GM23338 (cell line): Measurements from ENCODE around the gene CNST. TPM values are rescaled to one million over a fixed set of nuclear protein-coding genes. Genes with fewer than 3 reads are reported as not detected.
"Not testable (repeated sequence)": the region's sequence is repeated elsewhere in the genome, so short reads cannot be mapped to it uniquely, and the experiment has no call there.

Experiments
- ATAC-seq: fragments of 200-7000 bp; cut with Tn5 transposase; 3 replicates; pipeline ENCODE4 v1.9.1; 2020
- DNase-seq: peaks from one replicate; pipeline ENCODE4 v3.0.0-alpha.2; 2015; ENCODE audit warnings: low spot score
- H2AFZ ChIP-seq: fragments of 200-600 bp; sonication (generic); 2 replicates; pipeline ENCODE4 v1.8.0; 2016; ENCODE audit warnings: antibody characterized with exemption, mild to moderate bottlenecking, moderate library complexity
- H3F3A ChIP-seq: fragments of 200-600 bp; sonication (generic); replicated peaks from 2 replicates; pipeline ENCODE4 v1.8.0; 2017; ENCODE audit warnings: antibody characterized with exemption, mixed run types, low read depth
- H3K27ac ChIP-seq: fragments of 200-600 bp; sonication (generic); 2 replicates; pipeline ENCODE4 v1.6.1; 2016; ENCODE audit warnings: low read depth
- H3K27me3 ChIP-seq: fragments of 200-600 bp; sonication (generic); 2 replicates; pipeline ENCODE4 v1.8.0; 2016; ENCODE audit warnings: mild to moderate bottlenecking, mixed run types, moderate library complexity; ENCODE audit not compliant: insufficient read depth
- H3K36me3 ChIP-seq: fragments of 200-600 bp; sonication (generic); 2 replicates; pipeline ENCODE4 v1.8.0; 2016; ENCODE audit warnings: mild to moderate bottlenecking; ENCODE audit not compliant: insufficient read depth
- H3K4me1 ChIP-seq: fragments of 200-600 bp; sonication (generic); 2 replicates; pipeline ENCODE4 v1.8.0; 2016; ENCODE audit warnings: mild to moderate bottlenecking, moderate library complexity; ENCODE audit not compliant: insufficient read depth
- H3K4me2 ChIP-seq: fragments of 200-600 bp; sonication (generic); 2 replicates; pipeline ENCODE4 v1.7.1; 2017; ENCODE audit warnings: mixed run types
- H3K4me3 ChIP-seq: fragments of 200-600 bp; sonication (generic); 2 replicates; pipeline ENCODE4 v1.6.1; 2016; ENCODE audit warnings: mixed run types
- H3K79me2 ChIP-seq: fragments of 200-600 bp; sonication (generic); replicated peaks from 2 replicates; pipeline ENCODE4 v1.8.0; 2017; ENCODE audit warnings: mild to moderate bottlenecking; ENCODE audit not compliant: insufficient read depth
- H3K9me2 ChIP-seq: fragments of 200-600 bp; sonication (generic); 2 replicates; pipeline ENCODE4 v1.8.0; 2017; ENCODE audit not compliant: insufficient read depth
- H4K20me1 ChIP-seq: fragments of 200-600 bp; sonication (generic); replicated peaks from 2 replicates; pipeline ENCODE4 v1.8.0; 2017; ENCODE audit warnings: mild to moderate bottlenecking; ENCODE audit not compliant: insufficient read depth
- H3K27ac Mint-ChIP-seq: 2 replicates; pipeline ENCODE4 v1.8.0; 2020; ENCODE audit warnings: inconsistent platforms, mild to moderate bottlenecking, moderate library complexity, mixed read lengths
- H3K27me3 Mint-ChIP-seq: 3 replicates; pipeline ENCODE4 v1.8.0; 2022; ENCODE audit warnings: low read depth, mild to moderate bottlenecking, moderate library complexity, mixed read lengths, inconsistent platforms; ENCODE audit not compliant: insufficient read depth, poor library complexity
- H3K36me3 Mint-ChIP-seq: 3 replicates; pipeline ENCODE4 v1.8.0; 2021; ENCODE audit warnings: low read depth, mild to moderate bottlenecking, inconsistent platforms, moderate library complexity, mixed read lengths
- H3K4me1 Mint-ChIP-seq: 3 replicates; pipeline ENCODE4 v1.8.0; 2020; ENCODE audit warnings: mild to moderate bottlenecking, inconsistent platforms, mixed read lengths
- H3K4me3 Mint-ChIP-seq: 3 replicates; pipeline ENCODE4 v1.8.0; 2021; ENCODE audit warnings: moderate library complexity, mild to moderate bottlenecking, inconsistent platforms, mixed read lengths
- H3K9me3 Mint-ChIP-seq: 3 replicates; pipeline ENCODE4 v1.8.0; 2020; ENCODE audit warnings: moderate library complexity, mild to moderate bottlenecking, inconsistent platforms, mixed read lengths
- CREB1 ChIP-seq: fragments of 250-450 bp; sonication (Bioruptor Pico); IDR thresholded peaks from 2 replicates; pipeline ENCODE4 v1.5.0; 2020; ENCODE audit warnings: low read depth, mild to moderate bottlenecking, moderate library complexity
- EZH2 ChIP-seq: fragments of 200-600 bp; sonication (generic); IDR thresholded peaks from one replicate; pipeline ENCODE4 v1.8.0; 2017; ENCODE audit warnings: antibody characterized with exemption, mild to moderate bottlenecking, low read depth; ENCODE audit not compliant: unreplicated experiment
- EZH2phosphoT487 ChIP-seq: fragments of 200-600 bp; sonication (generic); IDR thresholded peaks from one replicate; pipeline ENCODE4 v1.8.1; 2018; ENCODE audit warnings: antibody characterized with exemption; ENCODE audit not compliant: unreplicated experiment
- JUNB ChIP-seq: IDR thresholded peaks from one replicate; pipeline ENCODE4 v1.6.1; 2016; ENCODE audit warnings: antibody characterized with exemption; ENCODE audit not compliant: unreplicated experiment
- NANOG ChIP-seq: IDR thresholded peaks from 2 replicates; pipeline ENCODE4 v1.6.1; 2016; ENCODE audit warnings: antibody characterized with exemption, borderline replicate concordance
- POLR2AphosphoS5 ChIP-seq: IDR thresholded peaks from 2 replicates; pipeline ENCODE4 v1.6.1; 2016; ENCODE audit warnings: antibody characterized with exemption, low read depth
- STAT1 ChIP-seq: IDR thresholded peaks from one replicate; pipeline ENCODE4 v1.6.1; 2016; ENCODE audit warnings: antibody characterized with exemption; ENCODE audit not compliant: unreplicated experiment
- ZNF331 ChIP-seq: fragments of 250-450 bp; sonication (Bioruptor Pico); IDR thresholded peaks from 2 replicates; pipeline ENCODE4 v1.5.0; 2020; ENCODE audit warnings: low read depth, mild to moderate bottlenecking, moderate library complexity
- polyA plus RNA-seq: library from polyadenylated mRNA; unstranded; fragments of >200 nt; fragmentation: Nextera tagmentation; extraction: Ambion mirVana; gene quantifications from 2 replicates; pipeline ENCODE4 v1.2.1, GENCODE V29; 2016
- total RNA-seq: library from RNA; depleted of rRNA; stranded (reverse); fragments of >200 nt; shearing (Covaris generic); gene quantifications from 2 replicates; pipeline ENCODE4 v1.2.3, GENCODE V29; 2014
- TF ChIP-seq, protein P1 (sequence below): IDR thresholded peaks from one replicate; pipeline ENCODE4 v1.6.1; 2018; ENCODE audit warnings: antibody characterized with exemption; ENCODE audit not compliant: unreplicated experiment
- TF ChIP-seq, protein P2 (sequence below): IDR thresholded peaks from 2 replicates; pipeline ENCODE4 v1.6.1; 2016; ENCODE audit warnings: antibody characterized with exemption
- TF ChIP-seq, protein P3 (sequence below), 2 experiments: fragments of 200-600 bp in 1 of 2; sonication (generic) in 1 of 2; conservative IDR thresholded peaks; 2 replicates each; pipeline versions ENCODE4 v1.5.1 to v1.6.1; 2016 to 2017; ENCODE audit warnings: antibody characterized with exemption in 2 of 2, low read depth in 2 of 2, mild to moderate bottlenecking in 2 of 2, moderate library complexity in 1 of 2

The CNST gene
- total and polyA plus RNA-seq, 2 experiments from 2014 or later = 8.1 to 17.6 TPM

DNA sequence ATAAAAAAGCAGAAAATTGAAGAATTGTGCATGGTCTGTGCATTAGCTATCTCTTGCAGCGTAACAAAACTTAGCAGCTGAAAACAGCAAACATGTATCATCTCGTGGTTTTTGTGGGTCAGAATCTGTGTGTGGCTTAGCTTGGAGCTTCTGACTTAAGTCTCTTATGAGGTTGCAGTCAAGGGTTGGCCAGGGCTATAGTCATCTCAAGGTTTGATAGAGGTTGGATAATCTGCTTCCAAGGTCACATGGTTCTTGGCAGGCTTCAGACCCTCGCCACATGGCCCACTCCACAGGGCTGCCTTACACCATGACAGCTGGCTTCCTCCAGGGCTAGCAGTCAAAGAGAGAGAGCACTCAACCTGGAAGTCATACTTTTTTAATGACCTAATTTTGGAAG is 35.9 kb downstream of the CNST start (continued):
- TF ChIP-seq, protein P1, sequence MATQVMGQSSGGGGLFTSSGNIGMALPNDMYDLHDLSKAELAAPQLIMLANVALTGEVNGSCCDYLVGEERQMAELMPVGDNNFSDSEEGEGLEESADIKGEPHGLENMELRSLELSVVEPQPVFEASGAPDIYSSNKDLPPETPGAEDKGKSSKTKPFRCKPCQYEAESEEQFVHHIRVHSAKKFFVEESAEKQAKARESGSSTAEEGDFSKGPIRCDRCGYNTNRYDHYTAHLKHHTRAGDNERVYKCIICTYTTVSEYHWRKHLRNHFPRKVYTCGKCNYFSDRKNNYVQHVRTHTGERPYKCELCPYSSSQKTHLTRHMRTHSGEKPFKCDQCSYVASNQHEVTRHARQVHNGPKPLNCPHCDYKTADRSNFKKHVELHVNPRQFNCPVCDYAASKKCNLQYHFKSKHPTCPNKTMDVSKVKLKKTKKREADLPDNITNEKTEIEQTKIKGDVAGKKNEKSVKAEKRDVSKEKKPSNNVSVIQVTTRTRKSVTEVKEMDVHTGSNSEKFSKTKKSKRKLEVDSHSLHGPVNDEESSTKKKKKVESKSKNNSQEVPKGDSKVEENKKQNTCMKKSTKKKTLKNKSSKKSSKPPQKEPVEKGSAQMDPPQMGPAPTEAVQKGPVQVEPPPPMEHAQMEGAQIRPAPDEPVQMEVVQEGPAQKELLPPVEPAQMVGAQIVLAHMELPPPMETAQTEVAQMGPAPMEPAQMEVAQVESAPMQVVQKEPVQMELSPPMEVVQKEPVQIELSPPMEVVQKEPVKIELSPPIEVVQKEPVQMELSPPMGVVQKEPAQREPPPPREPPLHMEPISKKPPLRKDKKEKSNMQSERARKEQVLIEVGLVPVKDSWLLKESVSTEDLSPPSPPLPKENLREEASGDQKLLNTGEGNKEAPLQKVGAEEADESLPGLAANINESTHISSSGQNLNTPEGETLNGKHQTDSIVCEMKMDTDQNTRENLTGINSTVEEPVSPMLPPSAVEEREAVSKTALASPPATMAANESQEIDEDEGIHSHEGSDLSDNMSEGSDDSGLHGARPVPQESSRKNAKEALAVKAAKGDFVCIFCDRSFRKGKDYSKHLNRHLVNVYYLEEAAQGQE = no peak
- TF ChIP-seq, protein P2, sequence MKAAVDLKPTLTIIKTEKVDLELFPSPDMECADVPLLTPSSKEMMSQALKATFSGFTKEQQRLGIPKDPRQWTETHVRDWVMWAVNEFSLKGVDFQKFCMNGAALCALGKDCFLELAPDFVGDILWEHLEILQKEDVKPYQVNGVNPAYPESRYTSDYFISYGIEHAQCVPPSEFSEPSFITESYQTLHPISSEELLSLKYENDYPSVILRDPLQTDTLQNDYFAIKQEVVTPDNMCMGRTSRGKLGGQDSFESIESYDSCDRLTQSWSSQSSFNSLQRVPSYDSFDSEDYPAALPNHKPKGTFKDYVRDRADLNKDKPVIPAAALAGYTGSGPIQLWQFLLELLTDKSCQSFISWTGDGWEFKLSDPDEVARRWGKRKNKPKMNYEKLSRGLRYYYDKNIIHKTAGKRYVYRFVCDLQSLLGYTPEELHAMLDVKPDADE = no peak
- no peak for TF ChIP-seq NANOG
- no peak for TF ChIP-seq EZH2phosphoT487
- TF ChIP-seq, protein P3, sequence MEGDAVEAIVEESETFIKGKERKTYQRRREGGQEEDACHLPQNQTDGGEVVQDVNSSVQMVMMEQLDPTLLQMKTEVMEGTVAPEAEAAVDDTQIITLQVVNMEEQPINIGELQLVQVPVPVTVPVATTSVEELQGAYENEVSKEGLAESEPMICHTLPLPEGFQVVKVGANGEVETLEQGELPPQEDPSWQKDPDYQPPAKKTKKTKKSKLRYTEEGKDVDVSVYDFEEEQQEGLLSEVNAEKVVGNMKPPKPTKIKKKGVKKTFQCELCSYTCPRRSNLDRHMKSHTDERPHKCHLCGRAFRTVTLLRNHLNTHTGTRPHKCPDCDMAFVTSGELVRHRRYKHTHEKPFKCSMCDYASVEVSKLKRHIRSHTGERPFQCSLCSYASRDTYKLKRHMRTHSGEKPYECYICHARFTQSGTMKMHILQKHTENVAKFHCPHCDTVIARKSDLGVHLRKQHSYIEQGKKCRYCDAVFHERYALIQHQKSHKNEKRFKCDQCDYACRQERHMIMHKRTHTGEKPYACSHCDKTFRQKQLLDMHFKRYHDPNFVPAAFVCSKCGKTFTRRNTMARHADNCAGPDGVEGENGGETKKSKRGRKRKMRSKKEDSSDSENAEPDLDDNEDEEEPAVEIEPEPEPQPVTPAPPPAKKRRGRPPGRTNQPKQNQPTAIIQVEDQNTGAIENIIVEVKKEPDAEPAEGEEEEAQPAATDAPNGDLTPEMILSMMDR (conservative IDR thresholded peaks at IDR 0.05; ENCODE audit: low read depth in 2 of 2) = no peak
- no peak for TF ChIP-seq CREB1 (CRISPR knock-in tag)
- TF ChIP-seq JUNB = no peak
- no peak for TF ChIP-seq ZNF331 (CRISPR knock-in tag)
- TF ChIP-seq POLR2AphosphoS5 = no peak
- TF ChIP-seq STAT1 = no peak
- no peak for TF ChIP-seq EZH2

DNA sequence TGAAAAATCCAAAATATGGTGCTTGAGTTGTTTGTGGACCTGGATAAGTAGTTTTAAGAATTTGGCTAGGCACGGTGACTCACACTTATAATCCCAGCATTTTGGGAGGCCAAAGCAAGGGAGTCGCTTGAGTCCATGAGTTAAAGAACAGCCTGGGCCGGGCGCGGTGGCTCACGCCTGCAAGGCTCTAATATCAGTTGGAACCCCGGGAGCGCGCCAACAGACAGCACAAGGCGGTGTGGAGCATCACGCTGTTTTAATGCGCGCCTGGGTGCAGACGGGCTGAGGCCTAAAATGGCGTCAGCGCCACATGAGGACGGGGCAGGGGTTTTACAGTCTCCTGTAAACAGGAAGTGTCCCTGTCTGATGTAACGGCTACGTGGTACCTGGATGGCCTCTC is 39.0 kb downstream of the CNST start:
- H3K4me2 ChIP-seq, H3K27me3 ChIP-seq, H3F3A ChIP-seq, H3K36me3 Mint-ChIP-seq, H3K9me2 ChIP-seq, H3K27ac ChIP-seq, H3K4me3 Mint-ChIP-seq, H3K36me3 ChIP-seq, H3K4me1 ChIP-seq, H3K27ac Mint-ChIP-seq, H3K4me3 ChIP-seq, H3K9me3 Mint-ChIP-seq, H4K20me1 ChIP-seq, ATAC-seq, DNase-seq, H2AFZ ChIP-seq: not testable (repeated sequence)
- peaks cover 48% of the 10 kb centered on the region for H3K79me2 ChIP-seq
- H3K4me1 Mint-ChIP-seq = peaks cover 15% of the 10 kb centered on the region
- peaks cover 10% of the 10 kb centered on the region for H3K27me3 Mint-ChIP-seq
